IMR-90 (cell line): Measurements from ENCODE around the gene PDE6B. TPM values are rescaled to one million over a fixed set of nuclear protein-coding genes. Genes with fewer than 3 reads are reported as not detected.

Source experiments
- ATAC-seq: fragments of 200-7000 bp; cut with Tn5 transposase; 2 replicates; pipeline ENCODE4 v1.9.1; 2020; ENCODE audit warnings: low read depth, mild to moderate bottlenecking, moderate library complexity
- BruUV-seq: library from RNA; stranded (reverse); fragments of 400-500 nt; replicated peaks from 2 replicates; lab custom pipeline; 2021; lab: Mats Ljungman, UMichigan
- CTCF ChIA-PET: fragments of 300-600 bp; formaldehyde crosslinking; extraction: SDS; loops from one replicate; lab custom pipeline; 2021; ENCODE audit warnings: antibody characterized with exemption; lab: Yijun Ruan, JAX
- POLR2A ChIA-PET: fragments of 300-600 bp; sonication (Branson Sonifier 250); formaldehyde crosslinking; loops from one replicate; lab custom pipeline; 2022; ENCODE audit warnings: antibody characterized with exemption; ENCODE audit not compliant: unreplicated experiment; lab: Charles Lee
- DNase-seq: peaks from one replicate; pipeline ENCODE4 v3.0.0; 2013
- H2AFZ ChIP-seq: replicated peaks from 2 replicates; pipeline ENCODE3; 2013; ENCODE audit warnings: low read length, mild to moderate bottlenecking; ENCODE audit not compliant: poor library complexity
- H2AK5ac ChIP-seq: 2 replicates; pipeline ENCODE4 v1.6.1; 2013; ENCODE audit warnings: low read depth, low read length, inconsistent platforms
- H2AK9ac ChIP-seq: replicated peaks from 2 replicates; pipeline ENCODE3; 2013; ENCODE audit warnings: mild to moderate bottlenecking, low read depth, low read length, moderate library complexity; ENCODE audit not compliant: poor library complexity
- H2BK120ac ChIP-seq: 2 replicates; pipeline ENCODE4 v1.6.1; 2013; ENCODE audit warnings: low read depth, low read length, inconsistent platforms
- H2BK15ac ChIP-seq: 3 replicates; pipeline ENCODE4 v1.6.1; 2013; ENCODE audit warnings: low read depth, low read length, inconsistent platforms
- H2BK20ac ChIP-seq: 2 replicates; pipeline ENCODE4 v1.6.1; 2013; ENCODE audit warnings: low read depth, mild to moderate bottlenecking, inconsistent platforms, low read length, moderate library complexity
- H2BK5ac ChIP-seq: 2 replicates; pipeline ENCODE4 v1.6.1; 2013; ENCODE audit warnings: mild to moderate bottlenecking, low read depth, low read length, inconsistent platforms; ENCODE audit not compliant: poor library complexity, severe bottlenecking
- H3K14ac ChIP-seq: replicated peaks from 2 replicates; pipeline ENCODE4 v1.6.1; 2013; ENCODE audit warnings: low read depth, low read length, inconsistent platforms
- H3K18ac ChIP-seq: 2 replicates; pipeline ENCODE4 v1.6.1; 2013; ENCODE audit warnings: low read depth, low read length, control low read depth
- H3K23ac ChIP-seq: 2 replicates; pipeline ENCODE4 v1.6.1; 2013; ENCODE audit warnings: low read depth, low read length, inconsistent platforms
- H3K27ac ChIP-seq: 2 replicates; pipeline ENCODE4 v1.5.1; 2013; ENCODE audit warnings: mild to moderate bottlenecking, control low read depth, low read length; ENCODE audit not compliant: insufficient read depth
- H3K27me3 ChIP-seq: 2 replicates; pipeline ENCODE4 v1.6.1; 2013; ENCODE audit warnings: low read length; ENCODE audit not compliant: control insufficient read depth, insufficient read depth
- H3K36me3 ChIP-seq: 2 replicates; pipeline ENCODE4 v1.6.1; 2013; ENCODE audit warnings: low read length, mixed read lengths; ENCODE audit not compliant: control insufficient read depth, insufficient read depth
- H3K4ac ChIP-seq: 2 replicates; pipeline ENCODE4 v1.6.1; 2013; ENCODE audit warnings: low read depth, low read length, inconsistent platforms
- H3K4me1 ChIP-seq: 2 replicates; pipeline ENCODE4 v1.6.1; 2013; ENCODE audit warnings: low read length, mixed read lengths; ENCODE audit not compliant: control insufficient read depth, insufficient read depth
- H3K4me2 ChIP-seq: 2 replicates; pipeline ENCODE4 v1.6.1; 2013; ENCODE audit warnings: low read depth, mild to moderate bottlenecking, control low read depth, low read length, moderate library complexity
- H3K4me3 ChIP-seq: 2 replicates; pipeline ENCODE4 v1.5.1; 2013; ENCODE audit warnings: low read depth, mild to moderate bottlenecking, control low read depth, low read length, moderate library complexity; ENCODE audit not compliant: insufficient read depth
- H3K56ac ChIP-seq: 2 replicates; pipeline ENCODE4 v1.6.1; 2013; ENCODE audit warnings: low read length, inconsistent platforms; ENCODE audit not compliant: insufficient read depth; ENCODE audit errors: extremely low read depth
- H3K79me1 ChIP-seq, 2 experiments: 2 replicates each; pipeline ENCODE4 v1.6.1; 2013; ENCODE audit warnings: low read length in 2 of 2, inconsistent platforms in 1 of 2, low read depth in 1 of 2
- H3K9ac ChIP-seq: 2 replicates; pipeline ENCODE4 v1.6.1; 2013; ENCODE audit warnings: low read depth, low read length, control low read depth
- H3K9me1 ChIP-seq: 2 replicates; pipeline ENCODE4 v1.6.1; 2013; ENCODE audit warnings: low read length, inconsistent platforms; ENCODE audit not compliant: insufficient read depth
- H3K9me3 ChIP-seq: 2 replicates; pipeline ENCODE4 v1.6.1; 2013; ENCODE audit warnings: low read length; ENCODE audit not compliant: control insufficient read depth, insufficient read depth
- H4K20me1 ChIP-seq: 2 replicates; pipeline ENCODE4 v1.6.1; 2013; ENCODE audit warnings: low read length, inconsistent platforms; ENCODE audit not compliant: insufficient read depth
- H4K5ac ChIP-seq: 2 replicates; pipeline ENCODE4 v1.6.1; 2013; ENCODE audit warnings: mild to moderate bottlenecking, low read depth, low read length, control low read depth
- H4K8ac ChIP-seq, 2 experiments: 2 replicates each; pipeline ENCODE4 v1.6.1; 2013; ENCODE audit warnings: low read depth in 2 of 2, low read length in 2 of 2, control low read depth in 1 of 2, inconsistent platforms in 1 of 2
- H4K91ac ChIP-seq: 2 replicates; pipeline ENCODE4 v1.6.1; 2013; ENCODE audit warnings: low read depth, low read length, inconsistent platforms; ENCODE audit not compliant: insufficient read depth
- NFE2L2 ChIP-seq: fragments of 150-350 bp; IDR thresholded peaks from 2 replicates; pipeline ENCODE4 v1.6.1; 2016; ENCODE audit warnings: low read depth, mild to moderate bottlenecking, low read length
- POLR2A ChIP-seq: IDR thresholded peaks from 2 replicates; pipeline ENCODE4 v1.6.1; 2012; ENCODE audit warnings: mild to moderate bottlenecking, low read depth, low read length
- RAD21 ChIP-seq: IDR thresholded peaks from 2 replicates; pipeline ENCODE4 v1.6.1; 2012; ENCODE audit warnings: low read length, improper control_type of control experiment
- SMC3 ChIP-seq: fragments of 150-350 bp; IDR thresholded peaks from 2 replicates; pipeline ENCODE4 v1.6.1; 2016; ENCODE audit warnings: low read depth, mild to moderate bottlenecking, antibody characterized with exemption, low read length, moderate library complexity
- WGBS, 2 experiments: methylation state at CpG; one replicate each; pipeline versions ENCODE4 v1.1.5 to v1.1.7; 2013; ENCODE audit warnings: missing lambda C conversion rate in 2 of 2; ENCODE audit not compliant: insufficient read length in 1 of 2; ENCODE audit errors: extremely low coverage in 2 of 2; 5-methylcytosine and 5-hydroxymethylcytosine counted together
- dilution Hi-C: fragments of 300-500 bp; cut with HindIII; formaldehyde crosslinking; loops from one replicate; pipeline ENCODE4 v1.14.3; 2018; ENCODE audit warnings: low sequenced_read_pairs; ENCODE audit not compliant: unreplicated experiment
- in situ Hi-C: fragments of 300-500 bp; cut with MboI; formaldehyde crosslinking; loops from 3 replicates; pipeline ENCODE4 v1.14.3; 2019; ENCODE audit warnings: low sequenced_read_pairs, inconsistent platforms, mixed read lengths
- intact Hi-C: fragments of 100-400 bp; cut with micrococcal nuclease; formaldehyde crosslinking; loops from 2 replicates; pipeline ENCODE4 v1.10.0; 2022
- polyA plus RNA-seq, 3 experiments: library from polyadenylated mRNA; depleted of rRNA; stranded (reverse); fragments of >200 nt; gene quantifications; 2 replicates each; pipeline ENCODE4 v1.2.3, GENCODE V29; 2012; ENCODE audit warnings: low replicate concordance in 1 of 3
- total RNA-seq: library from RNA; depleted of rRNA; stranded (reverse); fragments of >200 nt; gene quantifications from 2 replicates; pipeline ENCODE4 v1.2.3, GENCODE V29; 2012

PDE6B gene
- total and polyA plus RNA-seq, 2 of the 4 experiments (the other 2 are of a cell fraction): under 0.01 TPM; not detected in 1

DNA sequence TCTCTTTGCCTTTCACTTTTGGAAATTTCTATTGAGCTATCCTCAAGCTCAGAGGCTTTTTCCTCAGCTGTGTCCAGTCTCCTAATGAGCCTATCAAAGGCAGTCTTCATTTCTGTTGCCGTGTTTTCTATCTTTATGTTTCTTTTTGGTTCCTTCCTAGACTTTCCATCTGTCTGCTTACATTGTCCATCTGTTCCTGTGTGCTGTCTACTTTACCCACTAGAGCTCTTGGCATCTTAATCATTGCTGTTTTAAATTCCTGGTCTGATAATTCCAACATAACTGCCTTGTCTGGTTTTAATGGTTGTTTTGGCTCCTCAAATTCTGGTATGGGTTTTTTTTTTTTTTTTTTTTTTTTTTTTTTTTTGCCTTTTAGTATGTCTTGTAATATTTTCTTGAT lies 9.3 kb upstream of the PDE6B start:
- no peak for ATAC-seq
- no peak for TF ChIP-seq SMC3
- TF ChIP-seq NFE2L2: no peak
- TF ChIP-seq RAD21: no peak
- TF ChIP-seq POLR2A: no peak
- H3K9ac ChIP-seq: no peak overlapping the region
- H3K4me3 ChIP-seq: no peak overlapping the region
- H2BK20ac ChIP-seq: no peak overlapping the region
- H3K36me3 ChIP-seq: no peaks in the 10 kb centered on the region
- H2BK15ac ChIP-seq: no peak overlapping the region
- WGBS, 2 experiments: no CpG with 5 or more reads among the region's 1 CpG
- in situ Hi-C loops: no loop called here
- peaks cover 7% of the 10 kb centered on the region for H3K9me3 ChIP-seq
- no peak overlapping the region for H2AK9ac ChIP-seq
- H4K20me1 ChIP-seq: no peaks in the 10 kb centered on the region
- intact Hi-C loops: no loop called here
- no peaks in the 10 kb centered on the region for H3K79me1 ChIP-seq
- H3K27ac ChIP-seq: no peak overlapping the region
- no peaks in the 10 kb centered on the region for H3K4me1 ChIP-seq
- H2BK120ac ChIP-seq: no peak overlapping the region
- no peak overlapping the region for H4K91ac ChIP-seq
- no peak overlapping the region for H4K5ac ChIP-seq
- no peak overlapping the region for H3K14ac ChIP-seq
- 0 out of 2 replicates have a peak, but pooled peaks cover 2% of the 10 kb centered on the region for H3K27me3 ChIP-seq
- no peak overlapping the region for H3K56ac ChIP-seq
- H3K18ac ChIP-seq: no peak overlapping the region
- no peak overlapping the region for H2AFZ ChIP-seq
- no peak overlapping the region for H3K23ac ChIP-seq
- H4K8ac ChIP-seq: no peak overlapping the region
- H3K9me1 ChIP-seq: no peaks in the 10 kb centered on the region
- POLR2A ChIA-PET: no interaction called here
- dilution Hi-C loops: no loop called here
- DNase-seq: no peak
- no peak overlapping the region for H3K4ac ChIP-seq
- no peak overlapping the region for H2AK5ac ChIP-seq
- no TSS peak for BruUV-seq
- H2BK5ac ChIP-seq: no peak overlapping the region
- no peak overlapping the region for H3K4me2 ChIP-seq
- CTCF ChIA-PET: no interaction called here
